Suppressor macrophage treated with lipopolysaccharide for 4 hours (primary cell): ENCODE measurements around the gene ATP8B4.
"Not testable (repeated sequence)": the region's sequence is repeated elsewhere in the genome, so short reads cannot be mapped to it uniquely, and the experiment has no call there.

Source experiments
- DNase-seq: peaks from one replicate; pipeline ENCODE4 v3.0.0-alpha.2; 2020

The ATP8B4 gene

GRCh38 chr15:50003786-50004334 lies 115.2 kb downstream of the ATP8B4 start:
- DNase-seq = peak; percentile 58

- no peak for DNase-seq
Measured at GRCh38 chr15:49991587-49991986, 127.4 kb downstream of the ATP8B4 start.

DNA sequence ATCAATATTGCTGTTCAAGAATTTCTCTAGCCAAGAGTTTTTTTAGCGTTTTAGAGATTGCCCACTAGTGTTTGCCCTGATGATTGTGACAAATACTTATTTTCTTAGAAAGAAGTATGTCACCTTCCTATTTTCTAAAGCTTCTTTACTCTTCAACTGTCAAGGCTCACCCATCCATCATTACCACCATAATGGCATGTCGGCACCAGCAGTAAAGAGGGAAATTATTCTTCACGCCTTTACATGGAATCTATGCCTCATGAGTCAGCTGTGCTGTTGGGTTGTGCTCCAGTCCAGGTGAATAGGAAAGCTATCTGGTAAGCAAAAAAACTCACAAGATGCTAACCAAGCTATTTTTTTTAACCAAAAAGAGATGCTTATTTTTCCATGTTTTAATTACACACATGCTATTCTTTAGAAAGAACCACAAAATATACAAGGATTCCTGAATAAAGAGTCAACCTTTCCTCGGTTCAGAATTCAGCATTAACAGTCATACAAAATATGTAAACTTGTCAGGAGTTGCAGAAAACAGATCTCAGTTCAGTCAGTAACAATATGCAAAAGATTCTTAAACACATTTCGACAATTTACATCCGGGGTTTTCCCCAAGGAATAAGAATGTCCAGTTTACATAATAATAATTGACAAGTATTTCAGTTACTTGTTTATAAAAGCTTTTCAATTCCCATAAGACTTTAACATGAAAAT lies 128.0 kb downstream of the ATP8B4 start:
- no peak for DNase-seq

DNA sequence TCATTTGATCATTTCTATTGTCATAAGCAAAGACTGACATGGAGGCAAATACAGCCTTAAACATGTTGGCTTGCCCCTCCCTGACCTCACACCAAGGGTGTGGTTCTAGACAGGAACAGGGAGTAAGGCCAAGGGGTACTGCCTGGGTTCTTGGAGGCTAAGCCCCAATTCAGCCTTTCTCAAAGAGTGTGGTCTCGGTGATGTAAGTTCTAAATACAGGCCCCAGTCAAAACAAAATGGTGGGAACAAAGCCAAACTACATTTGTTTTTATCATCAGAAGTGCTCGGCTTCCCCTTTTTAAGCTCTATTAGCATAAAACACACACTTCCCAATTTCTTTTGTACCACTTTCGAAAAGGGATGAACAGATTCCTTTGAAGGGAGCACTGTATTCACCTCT lies 129.5 kb downstream of the ATP8B4 start:
- DNase-seq = peak; percentile 53

DNA sequence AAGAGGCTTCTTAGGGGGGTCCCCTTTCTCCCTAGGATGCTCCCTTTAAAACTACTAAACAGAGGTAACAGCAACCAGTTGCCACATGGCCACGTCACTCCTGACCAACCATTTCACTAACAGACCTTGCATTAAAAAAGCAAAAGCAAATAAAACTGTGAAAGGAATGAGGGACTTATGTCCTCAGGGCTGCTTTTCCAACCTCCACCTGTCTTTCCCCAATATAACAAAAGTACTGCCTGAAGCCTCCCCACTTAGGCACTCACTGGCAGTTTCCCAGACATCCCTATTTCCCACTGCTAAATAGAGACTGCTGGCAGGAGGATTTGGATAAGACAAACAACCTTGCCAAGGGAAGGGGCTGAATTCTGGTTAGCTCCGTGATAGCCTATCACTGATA lies 130.3 kb downstream of the ATP8B4 start:
- DNase-seq = no peak

DNA sequence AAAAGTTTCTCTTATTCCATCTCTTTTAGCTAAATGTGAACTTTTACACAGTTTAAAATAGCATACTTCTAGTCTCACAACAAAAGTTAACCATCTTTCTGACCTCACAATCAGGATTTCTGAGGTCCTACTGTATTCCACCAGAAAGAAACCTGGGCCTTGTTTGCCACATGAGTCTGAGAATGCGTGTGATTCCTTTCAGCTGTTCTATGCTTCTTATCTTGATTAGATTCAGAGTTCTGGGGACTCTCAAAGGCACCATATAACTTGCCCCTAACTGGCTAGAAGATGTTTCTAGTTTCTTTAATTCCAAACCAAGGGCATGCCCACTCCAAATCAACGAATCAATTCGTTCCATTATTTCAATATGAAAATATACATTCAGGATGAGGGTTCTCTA lies 131.1 kb downstream of the ATP8B4 start:
- no peak for DNase-seq

DNA sequence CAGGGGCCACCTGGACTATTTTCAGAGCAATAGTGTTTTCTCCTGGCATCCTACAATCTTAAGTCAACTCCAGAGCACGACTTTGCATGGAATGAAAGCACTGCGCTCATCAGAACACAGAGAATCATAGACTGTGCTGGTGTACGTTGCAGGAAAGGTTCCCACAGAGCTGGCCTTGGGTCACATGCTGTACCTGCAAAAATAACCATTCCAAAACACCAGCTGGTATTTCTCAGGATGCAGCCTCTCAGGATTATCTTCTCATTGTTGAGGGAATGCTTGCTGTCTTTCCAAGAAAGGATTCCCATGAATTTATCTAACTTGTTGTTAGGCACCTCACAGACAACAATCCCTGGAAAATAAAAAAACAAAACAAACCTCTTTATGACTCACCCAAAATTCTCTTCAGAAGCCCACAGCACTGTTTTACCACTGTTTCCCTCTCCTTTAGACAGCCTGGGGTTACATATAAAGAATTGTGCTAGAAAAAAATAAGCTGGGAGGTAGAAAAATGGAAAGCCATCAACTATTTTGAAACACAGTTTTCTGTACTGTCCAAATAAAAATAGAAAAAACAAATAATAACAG lies 131.7 kb downstream of the ATP8B4 start:
- no peak for DNase-seq

- DNase-seq = no peak
Measured at GRCh38 chr15:49986326-49986725, 132.7 kb downstream of the ATP8B4 start.

- no peak for DNase-seq
Measured at GRCh38 chr15:49985463-49985862, 133.6 kb downstream of the ATP8B4 start.

DNA sequence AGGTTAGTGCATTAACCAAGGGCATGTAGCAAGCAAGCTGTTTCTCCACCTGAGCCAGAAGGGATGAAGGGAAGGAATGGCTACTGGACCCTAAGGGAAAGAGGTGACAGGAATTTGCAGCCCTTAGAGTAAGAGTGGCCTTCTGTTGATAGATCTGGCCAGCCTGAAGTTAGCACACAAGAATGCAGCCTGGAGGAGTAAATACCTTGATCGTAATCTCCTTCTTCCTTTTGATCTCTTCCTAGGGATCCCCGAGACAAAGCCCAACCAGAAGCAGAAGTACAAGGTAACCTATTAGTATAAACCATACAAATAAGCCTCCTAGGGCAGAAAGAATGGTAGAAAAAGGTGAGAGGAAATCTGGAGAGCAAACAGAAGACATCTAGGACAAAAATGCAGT lies 134.6 kb downstream of the ATP8B4 start:
- DNase-seq = no peak

DNA sequence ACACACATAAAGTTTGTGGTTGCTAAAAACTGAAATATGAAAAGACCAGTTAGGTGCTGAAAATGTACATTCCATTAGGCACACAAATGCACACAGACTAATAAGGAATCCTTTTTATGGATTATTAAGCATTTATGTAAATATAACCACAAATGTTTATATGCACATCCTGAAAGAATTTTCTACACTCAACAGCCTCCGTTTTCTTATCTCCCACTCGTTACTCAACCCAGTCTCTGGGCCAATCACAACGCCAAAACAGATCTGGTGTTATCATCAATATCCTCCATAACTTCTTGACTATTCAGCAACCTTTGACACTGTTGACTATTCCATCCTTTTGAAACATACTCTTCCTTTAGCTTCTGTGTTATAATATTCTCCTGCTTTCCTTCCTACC lies 136.4 kb downstream of the ATP8B4 start:
- no peak for DNase-seq

DNA sequence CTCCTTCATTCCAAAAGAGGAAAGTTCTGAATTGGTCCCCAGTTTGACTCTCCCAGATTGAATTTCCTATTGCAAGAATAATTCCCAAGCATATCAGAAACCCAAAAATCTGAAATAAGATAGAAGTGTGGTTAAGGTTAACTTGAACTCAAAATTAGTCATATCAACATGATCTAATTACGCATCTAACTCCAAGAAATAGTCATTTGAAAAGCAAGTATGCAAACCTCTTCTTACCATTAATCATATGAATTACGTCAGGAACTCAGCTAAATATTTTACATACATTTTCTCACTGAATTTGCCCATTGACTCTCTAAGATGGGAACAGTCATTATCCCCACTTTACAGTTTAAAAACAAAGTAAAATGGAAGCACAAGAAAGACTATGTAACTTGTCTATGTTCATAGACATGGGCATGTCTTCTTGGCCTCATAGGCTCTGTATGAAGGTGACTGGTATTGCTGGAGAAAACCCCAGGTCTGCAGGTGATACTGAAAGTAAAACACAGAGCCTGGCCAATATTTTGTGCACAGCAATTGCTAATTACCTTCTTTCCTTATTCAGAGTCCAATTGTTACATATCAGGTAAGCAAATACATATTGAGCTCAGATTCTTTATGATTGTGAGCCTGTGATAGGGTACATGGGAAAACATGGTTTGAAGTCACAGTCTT lies 139.2 kb downstream of the ATP8B4 start:
- no peak for DNase-seq

GRCh38 chr15:49978121-49978520 lies 140.9 kb downstream of the ATP8B4 start:
- no peak for DNase-seq

DNA sequence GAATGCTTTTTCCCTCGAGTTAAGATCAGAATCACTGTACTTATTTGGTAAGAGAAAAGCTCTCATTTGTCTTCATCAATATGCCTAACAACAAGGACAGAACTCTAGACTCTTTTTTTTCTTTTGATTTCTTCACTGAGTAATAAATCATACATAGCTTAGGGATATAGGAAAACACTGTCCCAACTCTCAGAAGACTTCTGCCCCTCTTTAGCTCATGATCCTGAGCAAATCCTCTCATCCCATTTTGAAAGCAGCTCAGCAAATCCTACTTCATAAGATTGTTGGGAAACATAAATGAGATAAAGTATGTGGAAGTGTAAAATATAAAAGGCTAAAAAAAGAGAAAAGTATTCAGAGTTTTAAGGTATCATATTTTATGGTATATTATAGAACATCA lies 141.7 kb downstream of the ATP8B4 start:
- DNase-seq = no peak

DNA sequence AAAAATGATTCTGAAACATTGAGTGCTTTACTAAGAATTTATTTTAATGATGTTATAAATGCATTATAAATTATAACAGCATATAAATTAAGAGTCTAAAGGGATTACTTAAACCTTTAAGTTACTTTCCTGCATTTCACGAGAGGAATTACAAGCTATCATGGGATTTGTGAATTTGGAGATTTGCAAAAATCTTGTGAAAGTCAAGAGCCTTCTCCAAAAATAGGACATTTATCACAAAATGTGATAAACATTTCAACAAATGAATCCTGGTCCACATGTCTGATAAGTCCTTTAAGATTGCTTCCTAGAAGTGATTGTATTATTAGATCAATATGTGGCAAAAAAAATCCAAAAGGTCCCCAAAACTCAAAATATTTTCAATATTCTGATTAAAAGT lies 154.5 kb downstream of the ATP8B4 start:
- DNase-seq = no peak

GRCh38 chr15:49964061-49964460 lies 155.0 kb downstream of the ATP8B4 start:
- no peak for DNase-seq

- DNase-seq = not testable (repeated sequence)
Measured at GRCh38 chr15:49963033-49963772, 155.8 kb downstream of the ATP8B4 start.

GRCh38 chr15:49962044-49962602 lies 156.9 kb downstream of the ATP8B4 start:
- DNase-seq = no peak

- no peak for DNase-seq
Measured at GRCh38 chr15:49953421-49953820, 165.6 kb downstream of the ATP8B4 start.

DNA sequence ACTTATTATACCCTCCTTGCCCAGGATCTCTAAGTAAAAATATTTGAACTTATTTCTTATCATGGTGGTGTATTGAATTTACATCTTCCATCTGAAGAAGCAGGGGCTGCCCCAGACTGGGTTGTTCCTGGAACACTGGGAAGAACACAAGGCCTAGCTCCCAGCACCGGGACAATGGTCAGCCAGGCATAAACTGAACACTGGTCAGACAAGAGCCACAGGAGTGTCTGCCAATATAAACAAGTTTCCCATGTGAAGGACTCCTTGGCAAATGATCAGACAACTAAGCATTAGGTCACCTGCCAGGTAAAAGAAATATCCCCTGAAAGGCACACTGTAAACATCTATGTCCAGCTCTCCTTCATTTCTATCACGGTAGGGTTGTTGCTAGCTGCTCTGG lies 172.4 kb downstream of the ATP8B4 start:
- no peak for DNase-seq

GRCh38 chr15:49934487-49934886 lies 184.5 kb downstream of the ATP8B4 start:
- no peak for DNase-seq

- DNase-seq = no peak
Measured at GRCh38 chr15:49927189-49927861, 191.7 kb downstream of the ATP8B4 start.
